ENCODE results near the gene FER.

DNA sequence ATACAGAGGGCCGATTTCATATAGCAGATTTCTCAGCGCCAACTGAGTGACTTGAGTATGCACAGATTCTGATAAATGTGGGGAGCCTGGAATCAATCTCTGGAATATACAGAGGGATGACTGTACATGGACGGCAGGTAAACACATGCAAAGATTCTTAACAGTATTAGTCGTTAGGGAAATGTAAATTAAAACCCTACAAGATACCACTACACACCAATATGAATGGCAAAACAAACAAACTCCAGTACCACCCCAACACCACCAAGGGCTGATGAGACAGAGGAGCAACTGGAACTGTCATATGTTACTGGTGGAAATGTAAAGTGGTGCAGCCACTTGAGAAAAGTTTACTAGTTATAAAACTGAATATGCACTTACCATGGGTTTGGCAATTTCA is 8.3 kb upstream of the FER start:
- TF ChIP-seq, protein P1, sequence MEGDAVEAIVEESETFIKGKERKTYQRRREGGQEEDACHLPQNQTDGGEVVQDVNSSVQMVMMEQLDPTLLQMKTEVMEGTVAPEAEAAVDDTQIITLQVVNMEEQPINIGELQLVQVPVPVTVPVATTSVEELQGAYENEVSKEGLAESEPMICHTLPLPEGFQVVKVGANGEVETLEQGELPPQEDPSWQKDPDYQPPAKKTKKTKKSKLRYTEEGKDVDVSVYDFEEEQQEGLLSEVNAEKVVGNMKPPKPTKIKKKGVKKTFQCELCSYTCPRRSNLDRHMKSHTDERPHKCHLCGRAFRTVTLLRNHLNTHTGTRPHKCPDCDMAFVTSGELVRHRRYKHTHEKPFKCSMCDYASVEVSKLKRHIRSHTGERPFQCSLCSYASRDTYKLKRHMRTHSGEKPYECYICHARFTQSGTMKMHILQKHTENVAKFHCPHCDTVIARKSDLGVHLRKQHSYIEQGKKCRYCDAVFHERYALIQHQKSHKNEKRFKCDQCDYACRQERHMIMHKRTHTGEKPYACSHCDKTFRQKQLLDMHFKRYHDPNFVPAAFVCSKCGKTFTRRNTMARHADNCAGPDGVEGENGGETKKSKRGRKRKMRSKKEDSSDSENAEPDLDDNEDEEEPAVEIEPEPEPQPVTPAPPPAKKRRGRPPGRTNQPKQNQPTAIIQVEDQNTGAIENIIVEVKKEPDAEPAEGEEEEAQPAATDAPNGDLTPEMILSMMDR (IDR thresholded peaks at IDR 0.05; ENCODE audit: poor library complexity), result no peak
- no peak for TF ChIP-seq EZH2phosphoT487 (IDR thresholded peaks at IDR 0.05; ENCODE audit: low read depth, severe bottlenecking, unreplicated experiment)
